Gastroesophageal sphincter (tissue), 3 donors: ENCODE results near the gene NKD1.

Experiments used
- EP300 ChIP-seq: sonication (generic); formaldehyde crosslinking; IDR thresholded peaks from one replicate; pipeline ENCODE4 v1.6.1; 2017; ENCODE audit warnings: antibody characterized with exemption, mild to moderate bottlenecking
- POLR2A ChIP-seq, 2 donors: fragments of 450-650 bp; IDR thresholded peaks; one replicate each; pipeline ENCODE4 v1.6.1; 2017; ENCODE audit warnings: antibody characterized with exemption in 2 of 2, mild to moderate bottlenecking in 2 of 2, moderate library complexity in 1 of 2
- TF ChIP-seq, protein P1 (sequence below), 4 experiments: fragments of 200-600 bp in 2 of 4; fragments of 450-650 bp in 2 of 4; sonication (generic) in 1 of 4; IDR thresholded peaks; one replicate each; pipeline ENCODE4 v1.5.1; 2017 to 2019; ENCODE audit warnings: antibody characterized with exemption in 4 of 4, mild to moderate bottlenecking in 2 of 4, moderate library complexity in 2 of 4

- TF ChIP-seq POLR2A (IDR thresholded peaks at IDR 0.05), result no peak
- TF ChIP-seq, protein P1, sequence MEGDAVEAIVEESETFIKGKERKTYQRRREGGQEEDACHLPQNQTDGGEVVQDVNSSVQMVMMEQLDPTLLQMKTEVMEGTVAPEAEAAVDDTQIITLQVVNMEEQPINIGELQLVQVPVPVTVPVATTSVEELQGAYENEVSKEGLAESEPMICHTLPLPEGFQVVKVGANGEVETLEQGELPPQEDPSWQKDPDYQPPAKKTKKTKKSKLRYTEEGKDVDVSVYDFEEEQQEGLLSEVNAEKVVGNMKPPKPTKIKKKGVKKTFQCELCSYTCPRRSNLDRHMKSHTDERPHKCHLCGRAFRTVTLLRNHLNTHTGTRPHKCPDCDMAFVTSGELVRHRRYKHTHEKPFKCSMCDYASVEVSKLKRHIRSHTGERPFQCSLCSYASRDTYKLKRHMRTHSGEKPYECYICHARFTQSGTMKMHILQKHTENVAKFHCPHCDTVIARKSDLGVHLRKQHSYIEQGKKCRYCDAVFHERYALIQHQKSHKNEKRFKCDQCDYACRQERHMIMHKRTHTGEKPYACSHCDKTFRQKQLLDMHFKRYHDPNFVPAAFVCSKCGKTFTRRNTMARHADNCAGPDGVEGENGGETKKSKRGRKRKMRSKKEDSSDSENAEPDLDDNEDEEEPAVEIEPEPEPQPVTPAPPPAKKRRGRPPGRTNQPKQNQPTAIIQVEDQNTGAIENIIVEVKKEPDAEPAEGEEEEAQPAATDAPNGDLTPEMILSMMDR (IDR thresholded peaks at IDR 0.05), result no peak
- TF ChIP-seq EP300, result no peak
Measured at GRCh38 chr16:50567651-50568050, 19.5 kb downstream of the NKD1 start.
